Cardiac fibroblast (primary cell): Measurements from ENCODE around the gene ELAVL3.

Source experiments
- DNase-seq, 2 donors: peaks; one replicate each; pipeline versions ENCODE4 v3.0.0 to v3.0.0-alpha.2; 2010; ENCODE audit warnings: low read depth in 2 of 2
- H3K4me3 ChIP-seq, 2 donors: replicated peaks in 1 of 2; 1 replicate in 1 of 2; 2 replicates in 1 of 2; pipeline ENCODE4 v1.5.1; 2011; ENCODE audit warnings: low read depth in 2 of 2, low read length in 2 of 2, mild to moderate bottlenecking in 2 of 2, moderate library complexity in 1 of 2
- TF ChIP-seq, protein P1 (sequence below): IDR thresholded peaks from one replicate; pipeline ENCODE4 v1.5.1; 2011; ENCODE audit warnings: low read depth, mild to moderate bottlenecking, low read length, inconsistent platforms

ELAVL3 gene

DNA sequence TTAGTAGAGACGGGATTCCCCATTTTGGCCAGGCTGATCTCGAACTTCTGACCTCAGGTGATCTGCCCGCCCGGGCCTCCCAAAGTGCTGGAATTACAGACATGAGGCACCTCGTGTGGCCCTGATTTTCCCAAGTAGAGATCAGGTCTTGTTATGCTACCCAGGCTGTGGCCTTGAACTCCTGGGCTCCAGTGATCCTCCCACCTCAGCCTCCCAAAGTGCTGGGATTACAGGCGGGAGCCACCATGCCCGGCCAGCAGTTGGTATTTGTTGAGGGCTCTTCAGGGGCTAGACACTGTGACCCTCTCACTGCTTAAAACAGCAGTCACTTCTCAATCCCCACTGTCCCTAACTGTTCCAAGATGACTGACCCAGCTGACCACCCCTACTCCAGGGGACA, 8.5 kb upstream of the ELAVL3 start:
- H3K4me3 ChIP-seq = no peak overlapping the region
- DNase-seq = no peak
- TF ChIP-seq, protein P1, sequence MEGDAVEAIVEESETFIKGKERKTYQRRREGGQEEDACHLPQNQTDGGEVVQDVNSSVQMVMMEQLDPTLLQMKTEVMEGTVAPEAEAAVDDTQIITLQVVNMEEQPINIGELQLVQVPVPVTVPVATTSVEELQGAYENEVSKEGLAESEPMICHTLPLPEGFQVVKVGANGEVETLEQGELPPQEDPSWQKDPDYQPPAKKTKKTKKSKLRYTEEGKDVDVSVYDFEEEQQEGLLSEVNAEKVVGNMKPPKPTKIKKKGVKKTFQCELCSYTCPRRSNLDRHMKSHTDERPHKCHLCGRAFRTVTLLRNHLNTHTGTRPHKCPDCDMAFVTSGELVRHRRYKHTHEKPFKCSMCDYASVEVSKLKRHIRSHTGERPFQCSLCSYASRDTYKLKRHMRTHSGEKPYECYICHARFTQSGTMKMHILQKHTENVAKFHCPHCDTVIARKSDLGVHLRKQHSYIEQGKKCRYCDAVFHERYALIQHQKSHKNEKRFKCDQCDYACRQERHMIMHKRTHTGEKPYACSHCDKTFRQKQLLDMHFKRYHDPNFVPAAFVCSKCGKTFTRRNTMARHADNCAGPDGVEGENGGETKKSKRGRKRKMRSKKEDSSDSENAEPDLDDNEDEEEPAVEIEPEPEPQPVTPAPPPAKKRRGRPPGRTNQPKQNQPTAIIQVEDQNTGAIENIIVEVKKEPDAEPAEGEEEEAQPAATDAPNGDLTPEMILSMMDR = no peak

DNA sequence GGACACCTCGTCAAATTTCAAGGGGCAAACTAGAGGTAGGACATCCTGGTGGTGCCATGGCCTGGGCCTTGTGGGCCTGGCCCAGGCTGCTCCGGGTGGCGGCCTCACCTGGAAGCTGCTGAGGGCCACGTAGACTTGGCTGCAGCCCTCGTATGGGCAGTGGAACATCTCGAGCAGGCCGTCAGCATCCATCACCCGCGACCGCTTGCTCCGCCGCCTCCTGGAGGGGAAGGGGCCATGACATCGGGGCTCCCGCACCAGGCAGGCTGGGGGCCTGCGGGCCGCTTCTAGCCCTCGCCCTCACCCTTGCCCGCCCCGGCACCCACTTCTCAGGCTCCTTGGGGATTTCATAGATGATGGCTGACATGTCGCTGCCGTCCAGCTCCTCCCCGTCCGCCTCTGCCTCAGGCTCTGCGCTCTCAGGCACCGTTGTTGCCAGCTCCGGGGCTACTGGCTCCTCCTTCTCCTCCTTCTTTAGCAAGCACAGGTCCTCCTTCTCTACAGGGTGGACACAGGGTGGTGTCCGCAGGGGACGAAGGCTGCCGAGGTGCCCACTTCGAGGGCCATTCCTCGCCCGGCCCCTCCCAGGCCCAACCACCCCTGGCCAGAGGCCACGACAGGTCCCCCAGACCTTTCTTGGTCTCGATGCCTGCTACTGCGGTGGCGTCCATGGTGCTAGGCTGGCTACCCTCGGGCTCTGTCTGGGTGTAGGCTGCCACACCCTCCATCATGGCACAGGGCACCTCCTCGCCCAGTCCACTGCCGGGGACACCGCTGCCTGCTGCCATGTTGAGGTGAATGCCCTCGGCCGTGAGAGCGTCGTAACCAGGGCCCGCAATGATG, 6.0 kb upstream of the ELAVL3 start:
- no peak for DNase-seq
- no peak overlapping the region for H3K4me3 ChIP-seq
- TF ChIP-seq, protein P1 = no peak

DNA sequence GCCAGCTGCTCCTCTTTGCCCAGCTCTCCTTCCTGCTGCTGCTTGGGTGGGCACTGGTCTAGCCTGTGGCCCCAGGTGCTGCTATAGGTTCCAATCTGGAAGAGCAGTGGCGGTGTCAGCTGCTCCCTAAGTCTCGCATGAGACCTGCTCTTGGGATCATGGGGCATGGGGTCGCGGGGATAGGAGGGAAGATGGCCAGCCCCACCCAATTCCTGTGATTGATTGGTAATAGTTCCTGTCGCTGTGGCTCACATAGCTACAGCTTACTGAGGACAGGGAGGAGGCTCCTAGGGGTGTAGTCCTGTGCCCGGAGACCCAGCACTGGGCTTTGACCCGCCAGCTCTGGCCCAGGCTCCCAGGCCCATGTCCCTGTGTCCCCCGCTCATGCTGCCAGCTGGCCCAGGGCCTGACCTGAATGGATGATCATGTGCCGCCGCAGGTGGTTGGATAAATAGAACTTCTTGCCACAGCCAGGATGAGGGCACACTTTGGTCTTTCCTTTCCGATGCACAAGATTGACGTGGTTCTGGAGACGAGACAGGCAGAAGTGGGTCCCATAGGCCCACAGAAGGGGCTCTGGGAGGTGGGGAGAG, 4.5 kb upstream of the ELAVL3 start:
- TF ChIP-seq, protein P1 = no peak
- DNase-seq = no peak
- no peak overlapping the region for H3K4me3 ChIP-seq

DNA sequence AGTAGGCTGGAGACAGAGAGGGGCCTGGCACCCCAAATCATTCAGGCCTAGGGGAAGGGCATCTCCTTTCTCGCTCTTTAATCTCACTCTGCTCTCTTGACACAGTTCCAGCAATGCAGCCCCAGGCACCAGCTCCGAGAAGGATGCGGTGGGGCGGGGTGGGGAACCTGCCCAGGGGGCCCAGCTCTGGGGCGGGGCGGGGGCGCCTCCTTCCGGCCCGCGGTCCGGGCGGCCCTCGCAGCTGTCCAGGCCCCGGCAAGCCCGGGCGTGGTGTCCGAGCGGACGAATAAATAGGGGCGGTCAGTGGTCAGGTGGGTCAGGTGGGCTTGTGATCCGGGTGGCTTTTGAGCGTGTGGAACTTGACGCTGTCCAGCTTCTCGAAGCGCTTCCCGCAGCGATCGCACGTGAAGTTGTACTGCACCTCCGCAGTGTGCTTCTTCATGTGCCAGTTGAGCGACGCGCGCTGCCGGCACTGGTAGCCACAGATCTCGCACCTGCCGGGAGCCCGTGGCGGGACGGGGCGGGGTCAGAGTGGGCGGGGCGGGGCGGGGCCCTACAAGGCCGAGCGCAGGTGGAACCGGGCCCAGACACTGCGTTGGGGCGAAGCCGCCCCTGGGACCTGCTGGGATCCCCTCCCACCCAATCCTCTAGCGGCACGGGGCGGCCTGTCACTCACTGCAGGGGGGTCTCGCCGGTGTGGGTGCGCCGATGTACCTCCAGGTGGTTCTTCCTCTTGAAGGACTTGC, 2.7 kb upstream of the ELAVL3 start:
- no peak overlapping the region for H3K4me3 ChIP-seq
- DNase-seq = no peak
- TF ChIP-seq, protein P1 = no peak

DNA sequence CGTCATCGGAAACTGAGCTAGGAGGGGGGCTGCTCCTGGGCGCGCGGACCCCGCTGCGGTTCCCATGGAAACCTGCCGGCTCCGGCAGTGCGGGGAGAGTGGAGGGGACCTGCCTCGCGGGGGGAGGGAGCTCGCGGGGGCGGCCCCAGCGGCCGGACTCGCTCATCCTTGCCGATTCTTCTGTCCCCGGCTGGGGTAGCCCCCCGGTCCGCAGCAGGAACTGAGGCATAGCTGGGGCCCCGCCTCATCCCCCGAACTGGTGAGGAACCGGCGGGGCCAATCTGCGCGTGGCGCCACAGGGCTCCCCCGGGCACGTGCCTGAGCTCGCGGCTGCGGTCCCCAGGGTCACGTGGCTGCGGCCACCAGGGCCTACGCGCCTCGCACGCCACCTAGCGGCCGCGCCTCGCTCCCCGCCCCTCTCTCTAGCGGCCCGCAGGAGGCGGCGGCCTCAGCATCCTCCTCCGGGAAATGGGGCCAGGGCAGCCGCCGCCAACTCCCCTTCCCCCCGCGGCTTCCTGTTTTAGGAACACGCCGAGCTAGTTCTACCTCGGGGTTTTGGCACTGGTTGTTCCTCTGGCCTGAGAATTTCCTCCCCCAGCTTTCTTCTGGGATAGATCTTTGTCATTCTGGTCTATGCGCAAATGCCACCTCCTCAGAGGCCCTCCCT, 1.7 kb upstream of the ELAVL3 start:
- H3K4me3 ChIP-seq = peak overlapping the region; percentile 37 to 52
- peak; percentile 83 to 89 for DNase-seq
- TF ChIP-seq, protein P1 = peak; percentile 61

DNA sequence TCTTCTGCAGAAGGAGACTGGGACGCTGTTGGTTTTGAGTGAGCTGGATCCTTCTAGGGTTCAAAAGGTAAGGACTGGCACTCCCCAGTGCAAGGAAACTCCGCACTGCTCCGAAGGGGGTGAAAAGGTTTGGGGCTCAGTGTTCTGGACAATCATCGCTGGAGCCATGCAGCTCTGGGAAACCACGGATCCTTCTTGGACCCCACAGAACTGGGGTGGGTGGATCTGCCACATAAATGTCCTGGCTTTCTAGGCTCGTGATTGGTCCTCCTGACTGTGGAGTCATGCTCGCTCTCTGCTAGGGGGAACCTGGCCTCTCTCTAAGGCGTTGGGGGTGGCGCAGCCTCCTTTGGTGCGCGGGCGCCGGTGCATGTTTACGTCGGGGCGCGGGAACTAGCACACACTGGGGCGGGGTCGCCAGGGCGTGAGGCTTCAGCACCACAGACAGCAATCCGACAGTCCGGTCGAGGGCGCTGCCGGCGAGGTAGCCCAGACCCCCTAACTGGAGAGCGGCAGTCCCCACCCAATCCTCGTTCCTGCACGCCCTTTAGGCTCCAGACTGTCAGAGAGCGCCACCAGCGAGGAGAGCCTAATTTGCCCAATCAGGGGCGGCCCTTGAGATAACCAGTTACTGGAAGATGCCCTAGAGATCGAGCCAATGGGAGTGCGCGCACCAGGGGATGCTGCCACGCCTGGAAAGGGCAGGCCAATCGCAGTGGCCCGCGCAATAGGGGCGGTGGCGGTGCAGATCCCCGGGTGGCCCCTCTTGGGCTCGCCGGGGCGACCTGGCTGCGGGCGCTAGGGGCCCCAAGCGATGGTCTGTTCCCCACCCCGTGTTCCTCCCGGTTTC, 913 bp upstream of the ELAVL3 start:
- peak; percentile 87 to 92 for DNase-seq
- H3K4me3 ChIP-seq = peak overlapping the region; percentile 37 to 52
- TF ChIP-seq, protein P1 = no peak
